NOMO-1 treated with DMSO at 0.1 percent for 48 hours (cell line): Measurements from ENCODE around the gene KDM5A.
"Not testable (repeated sequence)": the region's sequence is repeated elsewhere in the genome, so short reads cannot be mapped to it uniquely, and the experiment has no call there.

Source experiments
- DNase-seq: peaks from one replicate; lab custom pipeline; 2025; ENCODE audit not compliant: unreplicated experiment; lab: John Stamatoyannopoulos, UW

KDM5A gene

DNA sequence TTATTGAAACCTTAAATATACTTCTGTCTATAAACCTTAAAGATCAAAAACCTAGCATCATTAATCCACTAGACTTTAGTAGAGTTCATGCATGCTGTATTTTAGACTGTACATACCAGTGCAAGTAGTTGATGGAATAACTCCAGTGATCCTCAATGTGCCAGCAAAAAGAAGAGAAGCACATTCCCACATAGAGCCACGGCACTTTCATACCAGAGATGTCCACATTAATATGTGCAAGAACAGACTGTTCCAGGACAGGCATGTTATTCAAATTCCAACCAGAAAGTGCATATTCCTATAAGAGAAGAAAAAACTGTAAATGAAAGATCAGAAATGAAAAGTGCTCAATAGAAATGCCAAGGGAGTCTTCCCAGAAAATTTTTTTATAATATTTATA lies 55.0 kb downstream of the KDM5A start:
- no peak for DNase-seq

DNA sequence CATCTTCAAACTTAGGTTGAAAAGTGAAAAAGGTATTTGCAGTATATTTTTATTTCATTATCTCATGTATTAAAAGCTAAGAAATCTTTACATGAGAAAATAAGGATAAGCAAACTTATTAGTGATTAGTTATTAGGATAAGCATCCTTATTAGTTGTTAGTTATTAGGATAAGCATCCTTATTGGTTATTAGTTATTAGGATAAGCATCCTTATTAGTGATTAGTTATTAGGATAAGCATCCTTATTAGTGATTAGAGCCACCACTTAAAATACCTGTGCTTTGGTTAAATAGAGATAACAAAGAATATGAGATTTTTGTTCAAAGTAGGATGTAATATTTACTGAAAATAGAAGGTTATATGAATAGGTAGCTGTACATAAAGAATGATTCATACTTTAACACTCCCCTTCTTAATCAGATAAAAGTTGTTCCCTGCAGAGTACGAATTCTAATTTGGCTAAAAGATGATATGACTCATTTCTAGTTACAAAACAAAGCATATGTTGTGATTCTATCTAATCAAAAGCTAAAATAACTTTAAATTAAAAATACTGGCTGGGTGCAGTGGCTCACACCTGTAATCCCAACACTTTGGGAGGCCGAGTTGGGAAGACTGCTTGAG lies 56.4 kb downstream of the KDM5A start:
- DNase-seq: no peak

DNA sequence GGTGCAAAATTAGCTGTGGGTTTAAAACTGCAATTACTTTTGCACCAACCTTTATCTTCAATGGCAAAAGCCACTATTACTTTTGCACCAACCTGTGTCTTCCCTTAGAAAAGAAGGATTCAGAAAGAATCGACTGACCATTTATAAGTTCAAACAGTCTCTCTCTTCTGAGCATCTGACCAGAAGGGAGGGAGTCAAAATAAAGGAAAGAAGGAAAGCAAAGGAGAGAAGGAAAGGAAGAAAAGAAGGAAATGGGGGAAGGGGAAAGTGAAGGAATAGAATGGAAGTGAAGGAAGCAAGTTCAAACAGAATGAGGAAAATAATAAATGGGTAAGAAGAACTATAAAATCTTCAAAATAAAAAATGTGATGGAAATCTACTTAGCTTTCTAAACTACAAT lies 57.8 kb downstream of the KDM5A start:
- no peak for DNase-seq

DNA sequence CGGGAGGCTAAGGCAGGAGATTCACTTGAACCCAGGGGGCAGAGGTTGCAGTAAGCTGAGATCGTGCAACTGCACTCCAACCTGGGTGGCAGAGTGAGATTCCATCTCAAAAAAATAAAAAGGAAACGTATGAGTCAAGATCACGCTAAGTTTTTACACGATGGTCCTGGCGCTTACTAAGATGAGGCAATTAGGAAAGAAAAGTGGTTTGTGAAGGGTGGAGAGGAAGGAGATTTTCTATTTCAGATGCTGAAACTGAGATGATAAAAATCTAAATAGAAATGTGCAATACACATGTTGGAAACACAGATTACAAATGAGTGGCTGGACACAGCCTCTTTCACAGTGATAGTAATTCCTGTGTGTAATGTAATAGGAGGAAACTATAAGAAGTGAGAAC lies 63.2 kb downstream of the KDM5A start:
- DNase-seq: peak; percentile 22

DNA sequence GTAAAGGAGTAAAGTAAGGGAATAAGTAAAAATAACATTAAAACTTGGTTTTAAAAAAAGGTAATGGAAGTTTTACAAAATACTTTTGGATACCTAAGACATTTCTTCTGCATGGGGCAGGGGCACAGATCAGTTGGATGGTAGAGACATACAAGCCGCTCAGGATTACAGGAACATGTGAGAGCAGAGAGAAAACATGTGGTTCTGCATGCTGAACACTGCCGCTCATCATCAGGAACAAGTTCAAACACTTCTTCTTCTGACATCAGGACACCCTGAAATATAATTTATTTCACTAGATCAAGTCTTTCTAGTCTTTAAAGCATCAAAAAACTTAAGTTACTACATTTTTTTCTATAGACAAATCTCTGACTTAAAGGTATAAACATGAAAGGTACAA lies 65.6 kb downstream of the KDM5A start:
- no peak for DNase-seq

DNA sequence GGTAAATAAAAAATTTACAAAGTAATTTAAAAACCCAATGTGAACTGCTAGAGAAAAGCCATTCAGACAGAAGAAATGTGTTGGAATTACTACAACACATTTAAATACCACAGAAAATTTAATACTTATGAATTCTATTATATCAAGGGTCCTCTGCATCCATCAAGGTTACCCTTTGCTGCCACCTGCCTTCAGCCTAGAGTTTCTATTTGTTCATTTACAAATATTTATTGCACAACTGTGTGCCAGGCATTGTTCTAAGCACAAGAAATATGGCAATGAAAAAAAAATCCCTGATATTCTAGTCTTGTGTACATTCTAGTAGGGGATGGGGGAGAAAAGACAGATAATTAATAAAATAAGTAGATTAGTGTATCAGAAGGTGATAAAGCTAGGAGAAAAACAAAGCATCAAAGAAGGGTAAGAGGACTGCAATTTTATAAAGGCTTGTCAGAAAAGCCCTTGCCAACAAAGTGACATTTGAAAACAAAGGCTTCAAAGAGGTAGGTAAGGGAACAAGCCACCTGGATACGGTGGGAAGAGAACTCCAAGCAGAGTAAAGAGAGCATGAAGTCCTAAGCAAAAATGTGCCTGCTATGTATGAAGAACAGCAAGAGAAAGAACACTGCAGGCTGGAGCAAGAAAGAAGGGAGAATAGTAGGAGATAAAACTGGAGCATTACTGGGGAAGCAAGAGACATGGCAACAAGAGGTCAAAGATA lies 67.4 kb downstream of the KDM5A start:
- DNase-seq: no peak

DNA sequence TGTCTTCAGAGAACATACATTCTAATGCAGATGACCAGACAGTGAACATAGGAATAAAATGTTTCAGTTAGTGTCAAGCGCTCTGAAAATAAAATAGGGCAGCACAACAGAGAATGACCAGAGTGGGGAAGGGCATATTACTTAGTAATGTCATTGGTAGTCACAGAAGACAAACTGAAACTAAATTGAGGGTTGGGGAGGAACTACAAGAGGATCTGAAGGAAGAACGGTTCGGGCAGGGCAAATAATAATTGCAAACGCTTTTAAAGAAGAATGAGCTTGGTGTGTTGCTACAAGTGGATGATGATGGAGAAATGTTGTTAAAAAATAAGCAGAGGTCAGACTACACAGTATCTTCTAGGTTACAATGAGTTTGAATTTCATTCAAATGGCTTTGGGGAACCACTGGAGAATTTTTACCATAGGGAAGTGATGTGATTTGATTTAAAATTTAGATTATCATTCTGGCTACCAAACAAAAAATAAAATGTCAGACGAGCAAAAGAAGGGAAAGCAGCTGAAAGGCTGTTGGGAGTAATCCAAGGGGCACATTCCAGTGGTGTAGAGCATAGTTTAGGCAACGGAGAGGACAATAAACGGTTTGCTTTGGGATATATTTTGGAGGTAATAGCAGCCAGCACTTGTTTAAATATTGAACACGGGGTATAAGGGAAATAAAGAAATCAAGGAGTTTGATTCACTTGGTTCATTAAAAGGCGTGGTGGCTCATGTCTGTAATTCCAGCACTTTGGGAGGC lies 70.2 kb downstream of the KDM5A start:
- DNase-seq: no peak

DNA sequence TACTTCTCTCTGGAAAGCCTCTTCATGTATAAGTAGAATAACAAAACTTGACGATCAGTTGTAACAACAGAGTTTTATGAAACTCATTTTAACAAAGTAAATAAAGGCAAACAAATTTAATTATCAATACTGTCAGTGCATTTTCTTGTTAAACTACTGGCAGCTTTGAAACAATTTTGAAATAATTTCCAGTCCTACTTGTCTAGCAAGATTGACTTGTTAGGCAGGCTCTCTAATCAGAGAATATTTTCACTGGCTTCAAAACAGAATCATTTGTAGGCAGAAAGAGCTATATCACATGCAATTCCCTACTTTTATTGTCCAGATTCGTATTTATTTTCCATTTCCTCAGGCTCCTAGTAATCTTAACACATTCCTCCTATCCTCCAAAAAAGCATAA lies 80.6 kb downstream of the KDM5A start:
- no peak for DNase-seq

DNA sequence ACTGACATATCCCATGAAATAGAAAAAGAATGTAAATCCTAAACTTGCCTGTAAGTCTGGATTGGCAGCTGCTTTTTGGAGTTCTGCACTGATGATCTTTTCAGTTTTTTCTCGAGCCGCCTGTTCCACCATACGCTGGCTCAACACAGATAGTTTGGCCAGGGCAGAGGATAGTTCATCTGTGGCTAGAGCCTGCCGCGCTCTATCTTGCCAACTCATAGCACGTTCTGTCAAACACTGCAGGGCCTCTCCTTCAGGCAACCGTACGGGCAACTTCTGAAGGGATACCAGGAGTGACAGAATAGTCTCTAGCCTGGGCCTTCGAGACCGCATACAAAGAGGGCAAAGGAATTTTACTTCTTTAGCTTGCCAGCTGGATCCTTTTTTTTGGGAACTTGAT lies 81.7 kb downstream of the KDM5A start:
- DNase-seq: no peak

DNA sequence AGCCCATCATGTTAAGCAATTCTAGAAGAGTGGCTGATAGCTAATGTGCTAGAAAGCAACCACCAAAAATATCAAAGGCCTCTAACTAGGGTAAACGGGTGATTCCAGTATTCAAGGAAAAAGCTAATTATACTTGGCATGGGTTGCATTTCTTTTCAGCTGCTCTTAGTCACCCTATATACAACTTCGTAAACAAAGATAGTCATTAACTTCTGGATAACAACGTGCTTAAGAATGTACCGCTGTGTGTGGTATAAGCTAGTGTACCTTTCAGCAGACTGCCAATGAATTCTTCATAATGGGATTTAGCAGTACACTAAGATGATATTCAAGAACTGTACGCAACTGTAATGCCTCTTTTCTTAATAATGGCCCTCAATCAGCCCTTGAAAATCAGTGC lies 84.3 kb downstream of the KDM5A start:
- DNase-seq: no peak

DNA sequence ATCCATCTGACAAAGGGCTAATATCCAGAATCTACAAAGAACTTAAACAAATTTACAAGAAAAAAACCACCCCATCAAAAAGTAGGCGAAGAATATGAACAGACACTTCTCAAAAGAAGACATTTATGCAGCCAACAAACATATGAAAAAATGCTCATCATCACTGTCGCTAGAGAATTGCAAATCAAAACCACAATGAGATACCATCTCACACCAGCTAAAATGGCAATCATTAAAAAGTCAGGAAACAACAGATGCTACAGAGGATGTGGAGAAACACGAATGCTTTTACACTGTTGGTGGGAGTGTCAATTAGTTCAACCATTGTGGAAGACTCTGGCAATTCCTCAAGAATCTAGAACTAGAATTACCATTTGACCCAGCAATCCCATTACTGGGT lies 86.4 kb downstream of the KDM5A start:
- DNase-seq: not testable (repeated sequence)

DNA sequence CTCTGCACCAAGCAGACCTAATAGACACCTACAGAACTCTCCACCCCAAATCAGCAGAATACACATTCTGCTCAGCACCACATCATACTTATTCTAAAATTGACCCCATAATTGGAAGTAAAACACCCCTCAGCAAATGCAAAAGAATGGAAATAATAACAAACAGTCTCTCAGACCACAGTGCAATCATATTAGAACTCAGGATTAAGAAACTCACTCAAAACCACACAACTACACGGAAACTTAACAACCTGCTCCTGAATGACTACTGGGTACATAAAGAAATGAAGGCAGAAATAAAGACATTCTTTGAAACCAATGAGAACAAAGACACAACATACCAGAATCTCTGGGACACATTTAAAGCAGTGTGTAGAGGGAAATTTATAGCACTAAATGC lies 89.0 kb downstream of the KDM5A start:
- not testable (repeated sequence) for DNase-seq

DNA sequence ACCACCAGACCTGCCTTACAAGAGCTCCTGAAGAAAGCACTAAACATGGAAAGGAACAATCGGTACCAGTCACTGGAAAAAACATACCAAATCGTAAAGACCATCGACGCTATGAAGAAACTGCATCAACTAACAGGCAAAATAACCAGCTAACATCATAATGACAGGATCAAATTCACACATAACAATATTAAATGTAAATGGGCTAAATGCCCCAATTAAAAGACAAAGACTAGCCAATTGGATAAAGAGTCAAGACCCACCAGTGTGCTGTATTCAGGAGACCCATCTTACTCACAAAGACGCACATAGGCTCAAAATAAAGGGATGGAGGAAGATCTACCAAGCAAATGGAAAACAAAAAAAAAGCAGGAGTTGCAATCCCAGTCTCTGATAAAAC lies 89.6 kb downstream of the KDM5A start:
- not testable (repeated sequence) for DNase-seq

DNA sequence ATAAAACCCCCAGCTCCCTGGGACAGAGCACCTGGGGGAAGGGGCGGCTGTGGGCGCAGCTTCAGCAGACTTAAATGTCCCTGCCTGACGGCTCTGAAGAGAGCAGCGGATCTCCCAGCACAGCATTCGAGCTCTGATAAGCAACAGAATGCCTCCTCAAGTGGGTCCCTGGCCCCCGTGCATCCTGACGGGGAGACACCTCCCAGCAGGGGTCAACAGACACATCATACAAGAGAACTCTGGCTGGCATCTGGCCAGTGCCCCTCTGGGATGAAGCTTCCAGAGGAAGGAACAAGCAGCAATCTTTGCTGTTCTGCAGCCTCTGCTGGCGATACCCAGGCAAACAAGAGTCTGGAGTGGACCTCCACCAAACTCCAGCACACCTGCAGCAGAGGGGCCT lies 91.1 kb downstream of the KDM5A start:
- DNase-seq: not testable (repeated sequence)

DNA sequence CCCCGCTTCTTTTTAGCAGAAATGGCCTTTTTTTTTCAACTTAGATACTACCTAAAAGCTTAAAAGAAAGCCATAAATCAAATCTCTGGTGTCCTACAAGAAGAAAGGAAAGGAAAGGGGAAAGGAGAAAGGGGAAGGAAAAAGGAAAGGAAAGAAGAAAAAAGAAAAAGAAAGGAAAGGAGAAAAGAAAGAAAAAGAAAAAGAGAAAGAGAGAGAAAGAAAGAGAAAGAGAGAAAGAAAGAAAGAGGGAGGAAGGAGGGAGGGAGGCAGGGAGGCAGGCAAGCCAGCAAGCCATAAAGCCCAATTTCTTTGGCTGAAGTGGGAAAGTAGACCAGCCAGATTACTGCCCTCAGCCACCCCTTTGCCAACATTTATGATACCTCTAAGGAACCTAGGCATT lies 94.0 kb downstream of the KDM5A start:
- no peak for DNase-seq

DNA sequence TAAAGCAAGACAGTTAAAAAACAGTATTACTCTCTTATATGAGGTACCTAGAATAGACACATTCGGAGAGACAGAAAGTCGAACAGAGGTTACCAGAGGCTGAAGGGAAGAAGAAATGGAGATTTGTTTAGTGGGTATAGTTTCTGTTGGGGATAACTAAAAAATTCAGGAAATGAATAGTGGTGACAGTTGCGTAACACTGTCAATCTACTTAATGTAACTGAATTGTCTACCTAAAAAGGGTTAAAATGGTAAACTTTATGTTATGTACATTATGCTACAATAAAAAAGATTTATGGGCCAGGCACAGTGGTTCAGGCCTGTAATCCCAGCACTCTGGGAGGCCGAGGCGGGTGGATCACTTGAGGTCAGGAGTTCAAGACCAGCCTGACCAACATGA lies 95.9 kb downstream of the KDM5A start:
- peak; percentile 67 for DNase-seq

DNA sequence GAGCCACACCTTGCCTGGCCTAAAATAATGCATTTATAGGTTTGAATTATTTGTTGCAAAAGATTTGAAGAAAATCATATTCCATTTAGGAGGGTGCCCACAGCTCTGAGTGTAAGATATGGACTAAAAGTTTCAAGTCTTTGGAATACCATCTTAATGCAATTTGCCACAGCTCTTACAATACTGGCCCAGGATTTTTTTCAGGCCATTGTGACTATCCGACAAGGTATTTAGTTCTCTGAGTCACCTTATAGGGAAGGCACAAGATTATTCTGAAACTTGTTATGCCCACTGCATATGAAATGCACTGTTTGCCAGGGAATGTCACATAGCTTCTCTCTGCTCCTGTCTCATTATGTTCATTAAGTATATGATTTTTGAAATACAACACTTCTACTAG lies 96.9 kb downstream of the KDM5A start:
- no peak for DNase-seq

DNA sequence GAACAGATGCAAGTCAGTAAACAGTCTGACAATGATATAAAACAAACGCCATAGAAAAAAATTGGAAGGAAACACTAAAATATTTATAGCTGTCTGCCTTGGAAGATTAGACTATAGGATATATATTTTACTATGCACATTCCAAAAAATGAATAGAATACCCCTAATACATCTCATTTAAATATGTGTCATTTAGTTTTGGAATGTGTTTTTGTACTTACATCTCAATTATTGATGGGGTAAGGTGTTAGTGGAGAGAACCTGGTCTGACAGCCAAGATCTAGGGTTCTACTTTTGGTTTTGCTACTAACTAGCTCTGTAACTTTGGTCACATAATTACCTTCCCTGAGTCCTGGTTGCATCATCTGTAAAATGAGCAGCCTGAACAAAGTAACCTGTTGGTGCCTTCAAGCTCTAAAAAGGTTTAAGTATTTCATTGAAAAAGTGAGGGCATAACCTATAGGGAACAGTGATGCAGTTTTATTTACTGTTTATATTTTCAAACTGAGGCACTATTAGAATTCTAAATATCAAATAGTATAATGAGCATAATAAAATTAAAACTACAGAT lies 97.9 kb downstream of the KDM5A start:
- peak; percentile 4 for DNase-seq

DNA sequence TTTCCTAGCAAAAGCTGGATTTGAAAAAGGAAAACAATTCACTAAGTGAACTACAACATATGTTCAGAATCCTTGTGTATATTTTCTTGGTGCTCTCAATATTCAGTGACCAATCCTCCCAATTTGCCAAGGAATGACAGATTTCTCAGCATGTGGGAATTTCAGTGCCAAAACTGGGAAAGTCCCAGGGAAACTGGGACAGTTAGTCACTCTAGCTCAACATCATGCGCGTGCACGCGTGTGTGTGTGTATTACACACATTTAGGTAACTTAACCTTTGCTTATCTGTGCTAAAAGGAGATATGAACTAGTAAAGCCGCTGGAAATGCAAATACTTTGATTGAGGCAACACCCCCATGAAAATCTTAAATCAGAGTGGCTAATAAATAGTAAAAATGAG lies 100.4 kb downstream of the KDM5A start:
- no peak for DNase-seq

DNA sequence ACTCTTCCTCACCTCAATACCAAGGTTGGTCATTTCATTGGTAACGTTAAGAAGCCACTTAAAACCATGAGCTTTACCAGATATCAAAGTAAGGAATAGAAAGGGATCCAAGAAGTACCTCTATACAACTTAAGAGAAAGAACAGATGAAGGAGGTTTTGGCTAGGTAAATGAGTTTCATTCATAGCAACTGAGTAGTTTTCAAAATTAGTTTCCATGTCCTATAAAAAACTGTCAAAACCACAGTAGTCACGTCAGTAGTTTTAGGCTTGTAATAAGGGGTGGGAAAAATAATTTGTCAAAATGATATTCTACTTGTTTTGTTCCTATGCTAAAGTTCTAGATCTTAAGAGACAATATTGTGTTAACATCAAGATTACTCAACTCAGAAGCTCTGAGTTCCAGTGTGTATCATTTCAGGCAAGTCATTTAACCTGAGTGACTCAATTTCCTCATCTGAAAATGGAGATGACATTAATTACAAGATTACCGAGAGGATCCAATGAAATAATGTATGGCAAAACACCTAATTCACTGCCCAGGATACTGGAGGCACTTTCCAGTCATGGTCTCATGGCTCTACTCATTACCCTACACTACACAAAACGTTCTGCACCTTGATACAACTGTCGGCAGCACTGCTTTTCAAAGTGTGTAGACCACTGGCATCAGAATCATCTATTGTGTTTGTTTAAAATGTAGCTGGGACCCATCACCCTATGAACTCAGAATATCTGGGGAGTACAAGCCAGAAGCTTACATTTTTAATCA lies 102.4 kb downstream of the KDM5A start:
- DNase-seq: no peak

DNA sequence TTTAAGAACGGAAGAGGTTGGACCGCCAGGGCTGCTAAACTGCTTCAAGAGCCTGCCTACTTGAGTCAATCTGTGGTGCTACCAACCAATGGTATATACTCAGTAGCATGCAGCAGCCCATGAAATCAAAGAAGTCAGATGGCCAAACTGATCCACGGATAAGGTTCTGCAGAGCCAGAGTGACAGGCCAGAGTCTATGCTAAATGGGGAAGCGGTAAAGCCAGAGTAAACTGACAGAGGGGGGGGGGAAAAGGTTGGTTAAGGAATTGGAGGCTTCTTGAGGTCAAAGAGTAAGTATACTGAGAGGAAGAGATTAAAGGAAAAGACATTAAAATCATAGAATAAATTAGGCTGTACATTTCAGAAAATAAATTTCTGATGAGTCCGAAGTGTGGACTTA lies 111.1 kb downstream of the KDM5A start:
- DNase-seq: no peak
